WTC11 (cell line): ENCODE results near the gene SLC9A7. TPM values are rescaled to one million over a fixed set of nuclear protein-coding genes. Genes with fewer than 3 reads are reported as not detected.

Experiments
- ATAC-seq: fragments of 200-7000 bp; cut with Tn5 transposase; 2 replicates; pipeline ENCODE4 v1.10.0; 2021; ENCODE audit warnings: mild to moderate bottlenecking, moderate library complexity
- CTCF ChIA-PET: fragments of 300-600 bp; sonication (Branson Sonifier 250); formaldehyde crosslinking; loops from one replicate; lab custom pipeline; 2021; ENCODE audit warnings: antibody characterized with exemption; lab: Charles Lee
- POLR2A ChIA-PET: fragments of 350-600 bp; sonication (Branson Sonifier 250); formaldehyde crosslinking; loops from one replicate; lab custom pipeline; 2021; ENCODE audit warnings: antibody characterized with exemption; lab: Charles Lee
- DNase-seq: peaks from one replicate; pipeline ENCODE4 v3.0.0; 2021; ENCODE audit warnings: low spot score
- H3K27ac Mint-ChIP-seq: 2 replicates; pipeline ENCODE4 v1.8.0; 2021; ENCODE audit warnings: mixed read lengths
- H3K27me3 Mint-ChIP-seq: 2 replicates; pipeline ENCODE4 v1.8.0; 2021; ENCODE audit warnings: low read depth, mild to moderate bottlenecking, moderate library complexity, mixed read lengths
- H3K36me3 Mint-ChIP-seq: 2 replicates; pipeline ENCODE4 v1.8.0; 2021; ENCODE audit warnings: mixed read lengths
- H3K4me1 Mint-ChIP-seq: 2 replicates; pipeline ENCODE4 v1.8.0; 2022; ENCODE audit warnings: mixed read lengths
- H3K4me3 Mint-ChIP-seq: 2 replicates; pipeline ENCODE4 v1.8.0; 2021; ENCODE audit warnings: mild to moderate bottlenecking, moderate library complexity, mixed read lengths
- H3K9me3 Mint-ChIP-seq: 2 replicates; pipeline ENCODE4 v1.8.0; 2021; ENCODE audit warnings: mixed read lengths
- ELF4 ChIP-seq: sonication (generic); formaldehyde crosslinking; IDR thresholded peaks from 2 replicates; pipeline ENCODE4 v1.8.1; 2022; ENCODE audit warnings: low read depth, mild to moderate bottlenecking, moderate library complexity, missing genetic modification reagents
- HMGA2 ChIP-seq: fragments of 250-450 bp; sonication (Bioruptor Pico); IDR thresholded peaks from 2 replicates; pipeline ENCODE4 v1.4.0; 2021; ENCODE audit warnings: mild to moderate bottlenecking, moderate library complexity
- IRF2 ChIP-seq: sonication (generic); formaldehyde crosslinking; IDR thresholded peaks from 2 replicates; pipeline ENCODE4 v1.8.0; 2022; ENCODE audit warnings: low read depth, missing genetic modification reagents, borderline replicate concordance
- JAZF1 ChIP-seq: fragments of 250-450 bp; sonication (Bioruptor Pico); IDR thresholded peaks from 2 replicates; pipeline ENCODE4 v1.9.0; 2021; ENCODE audit warnings: moderate library complexity, mild to moderate bottlenecking, inconsistent platforms
- KAT7 ChIP-seq: sonication (generic); formaldehyde crosslinking; IDR thresholded peaks from 2 replicates; pipeline ENCODE4 v1.8.1; 2023; ENCODE audit warnings: missing genetic modification reagents, mild to moderate bottlenecking, borderline replicate concordance
- MYBL2 ChIP-seq: sonication (generic); formaldehyde crosslinking; IDR thresholded peaks from 2 replicates; pipeline ENCODE4 v1.8.1; 2023; ENCODE audit warnings: mild to moderate bottlenecking, moderate library complexity, missing genetic modification reagents
- NFE2L1 ChIP-seq: sonication (generic); formaldehyde crosslinking; IDR thresholded peaks from 2 replicates; pipeline ENCODE4 v1.8.1; 2023; ENCODE audit warnings: missing genetic modification reagents
- NFYB ChIP-seq: sonication (generic); formaldehyde crosslinking; conservative IDR thresholded peaks from 2 replicates; pipeline ENCODE4 v1.8.0; 2022; ENCODE audit warnings: low read depth, missing genetic modification reagents
- NR1H2 ChIP-seq: sonication (generic); formaldehyde crosslinking; IDR thresholded peaks from 2 replicates; pipeline ENCODE4 v1.9.0; 2021; ENCODE audit warnings: mild to moderate bottlenecking, moderate library complexity, missing genetic modification reagents
- NR3C1 ChIP-seq: sonication (generic); formaldehyde crosslinking; conservative IDR thresholded peaks from 2 replicates; pipeline ENCODE4 v1.8.1; 2023; ENCODE audit warnings: low read depth, mild to moderate bottlenecking, missing genetic modification reagents
- PRRX2 ChIP-seq: fragments of 250-450 bp; sonication (Bioruptor Pico); IDR thresholded peaks from 2 replicates; pipeline ENCODE4 v1.8.0; 2021; ENCODE audit warnings: mild to moderate bottlenecking
- SMAD3 ChIP-seq: sonication (generic); formaldehyde crosslinking; IDR thresholded peaks from 2 replicates; pipeline ENCODE4 v1.8.0; 2022; ENCODE audit warnings: missing genetic modification reagents, mild to moderate bottlenecking, borderline replicate concordance
- SP1 ChIP-seq: sonication (generic); formaldehyde crosslinking; conservative IDR thresholded peaks from 2 replicates; pipeline ENCODE4 v1.8.1; 2022; ENCODE audit warnings: missing genetic modification reagents
- TCF7 ChIP-seq: sonication (generic); formaldehyde crosslinking; IDR thresholded peaks from 2 replicates; pipeline ENCODE4 v1.8.0; 2022; ENCODE audit warnings: mild to moderate bottlenecking, low read depth, missing genetic modification reagents, moderate library complexity
- TEAD1 ChIP-seq: sonication (generic); formaldehyde crosslinking; IDR thresholded peaks from 2 replicates; pipeline ENCODE4 v1.8.0; 2022; ENCODE audit warnings: mild to moderate bottlenecking, missing genetic modification reagents
- ZNF121 ChIP-seq: sonication (generic); formaldehyde crosslinking; IDR thresholded peaks from 2 replicates; pipeline ENCODE4 v1.8.0; 2023; ENCODE audit warnings: missing genetic modification reagents
- ZNF219 ChIP-seq: sonication (generic); formaldehyde crosslinking; IDR thresholded peaks from 2 replicates; pipeline ENCODE4 v1.8.0; 2023; ENCODE audit warnings: missing genetic modification reagents, mild to moderate bottlenecking, borderline replicate concordance
- ZNF396 ChIP-seq: fragments of 250-450 bp; sonication (Bioruptor Pico); IDR thresholded peaks from 2 replicates; pipeline ENCODE4 v1.8.0; 2021; ENCODE audit warnings: mild to moderate bottlenecking, moderate library complexity, borderline replicate concordance
- total RNA-seq: library from RNA; stranded (reverse); gene quantifications from 3 replicates; pipeline ENCODE4 v1.2.3, GENCODE V29; 2021
- TF ChIP-seq, protein P1 (sequence below): sonication (generic); formaldehyde crosslinking; IDR thresholded peaks from 2 replicates; pipeline ENCODE4 v1.8.1; 2023; ENCODE audit warnings: mild to moderate bottlenecking, missing genetic modification reagents, borderline replicate concordance
- TF ChIP-seq, protein P2 (sequence below): sonication (generic); formaldehyde crosslinking; conservative IDR thresholded peaks from 2 replicates; pipeline ENCODE4 v1.8.1; 2023; ENCODE audit warnings: mild to moderate bottlenecking, low read depth, missing genetic modification reagents, moderate library complexity
- TF ChIP-seq, protein P3 (sequence below): sonication (generic); formaldehyde crosslinking; IDR thresholded peaks from 2 replicates; pipeline ENCODE4 v1.8.0; 2022; ENCODE audit warnings: missing genetic modification reagents
- TF ChIP-seq, protein P4 (sequence below): fragments of 250-450 bp; sonication (Bioruptor Pico); IDR thresholded peaks from 2 replicates; pipeline ENCODE4 v1.9.0; 2021; ENCODE audit warnings: moderate library complexity, mild to moderate bottlenecking, inconsistent platforms, borderline replicate concordance
- TF ChIP-seq, protein P5 (sequence below): sonication (generic); formaldehyde crosslinking; IDR thresholded peaks from 2 replicates; pipeline ENCODE4 v1.8.0; 2022; ENCODE audit warnings: mild to moderate bottlenecking, missing genetic modification reagents

The SLC9A7 gene
- total RNA-seq, 1 experiment from 2014 or later: 18.0 TPM

DNA sequence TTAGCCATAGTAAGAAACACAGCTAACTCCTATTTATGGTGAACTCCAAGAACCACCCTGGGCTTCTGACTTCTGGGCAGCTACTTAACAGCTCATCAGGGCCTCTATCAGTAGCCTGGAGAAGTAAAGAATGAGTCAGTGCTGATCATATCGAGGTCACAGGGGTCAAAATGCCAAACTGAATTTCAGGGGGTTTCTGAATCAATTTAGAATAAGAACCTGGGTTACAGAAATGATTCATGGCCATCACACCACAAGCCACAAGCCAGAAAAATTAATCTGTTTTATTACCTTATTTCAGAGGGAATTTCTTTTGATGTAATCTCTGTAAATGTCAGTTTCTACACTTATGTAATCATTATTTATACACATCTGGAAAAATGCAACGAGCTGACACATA is 121.0 kb downstream of the SLC9A7 start:
- ATAC-seq: no peak
- no peaks in the 10 kb centered on the region for H3K27me3 Mint-ChIP-seq
- H3K4me1 Mint-ChIP-seq: no peaks in the 10 kb centered on the region
- no peaks in the 10 kb centered on the region for H3K9me3 Mint-ChIP-seq
- peaks cover 7% of the 10 kb centered on the region for H3K36me3 Mint-ChIP-seq
- no peak overlapping the region for H3K4me3 Mint-ChIP-seq
- CTCF ChIA-PET: no interaction called here
- POLR2A ChIA-PET: no interaction called here
- H3K27ac Mint-ChIP-seq: no peak overlapping the region
- TF ChIP-seq MYBL2 (no peak), JAZF1 (no peak), TCF7 (CRISPR knock-in tag) (no peak), NR3C1 (CRISPR knock-in tag) (no peak), PRRX2 (CRISPR knock-in tag) (no peak), ZNF219 (CRISPR knock-in tag) (no peak)
- TF ChIP-seq, protein P1, sequence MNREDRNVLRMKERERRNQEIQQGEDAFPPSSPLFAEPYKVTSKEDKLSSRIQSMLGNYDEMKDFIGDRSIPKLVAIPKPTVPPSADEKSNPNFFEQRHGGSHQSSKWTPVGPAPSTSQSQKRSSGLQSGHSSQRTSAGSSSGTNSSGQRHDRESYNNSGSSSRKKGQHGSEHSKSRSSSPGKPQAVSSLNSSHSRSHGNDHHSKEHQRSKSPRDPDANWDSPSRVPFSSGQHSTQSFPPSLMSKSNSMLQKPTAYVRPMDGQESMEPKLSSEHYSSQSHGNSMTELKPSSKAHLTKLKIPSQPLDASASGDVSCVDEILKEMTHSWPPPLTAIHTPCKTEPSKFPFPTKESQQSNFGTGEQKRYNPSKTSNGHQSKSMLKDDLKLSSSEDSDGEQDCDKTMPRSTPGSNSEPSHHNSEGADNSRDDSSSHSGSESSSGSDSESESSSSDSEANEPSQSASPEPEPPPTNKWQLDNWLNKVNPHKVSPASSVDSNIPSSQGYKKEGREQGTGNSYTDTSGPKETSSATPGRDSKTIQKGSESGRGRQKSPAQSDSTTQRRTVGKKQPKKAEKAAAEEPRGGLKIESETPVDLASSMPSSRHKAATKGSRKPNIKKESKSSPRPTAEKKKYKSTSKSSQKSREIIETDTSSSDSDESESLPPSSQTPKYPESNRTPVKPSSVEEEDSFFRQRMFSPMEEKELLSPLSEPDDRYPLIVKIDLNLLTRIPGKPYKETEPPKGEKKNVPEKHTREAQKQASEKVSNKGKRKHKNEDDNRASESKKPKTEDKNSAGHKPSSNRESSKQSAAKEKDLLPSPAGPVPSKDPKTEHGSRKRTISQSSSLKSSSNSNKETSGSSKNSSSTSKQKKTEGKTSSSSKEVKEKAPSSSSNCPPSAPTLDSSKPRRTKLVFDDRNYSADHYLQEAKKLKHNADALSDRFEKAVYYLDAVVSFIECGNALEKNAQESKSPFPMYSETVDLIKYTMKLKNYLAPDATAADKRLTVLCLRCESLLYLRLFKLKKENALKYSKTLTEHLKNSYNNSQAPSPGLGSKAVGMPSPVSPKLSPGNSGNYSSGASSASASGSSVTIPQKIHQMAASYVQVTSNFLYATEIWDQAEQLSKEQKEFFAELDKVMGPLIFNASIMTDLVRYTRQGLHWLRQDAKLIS: no peak
- TF ChIP-seq, protein P2, sequence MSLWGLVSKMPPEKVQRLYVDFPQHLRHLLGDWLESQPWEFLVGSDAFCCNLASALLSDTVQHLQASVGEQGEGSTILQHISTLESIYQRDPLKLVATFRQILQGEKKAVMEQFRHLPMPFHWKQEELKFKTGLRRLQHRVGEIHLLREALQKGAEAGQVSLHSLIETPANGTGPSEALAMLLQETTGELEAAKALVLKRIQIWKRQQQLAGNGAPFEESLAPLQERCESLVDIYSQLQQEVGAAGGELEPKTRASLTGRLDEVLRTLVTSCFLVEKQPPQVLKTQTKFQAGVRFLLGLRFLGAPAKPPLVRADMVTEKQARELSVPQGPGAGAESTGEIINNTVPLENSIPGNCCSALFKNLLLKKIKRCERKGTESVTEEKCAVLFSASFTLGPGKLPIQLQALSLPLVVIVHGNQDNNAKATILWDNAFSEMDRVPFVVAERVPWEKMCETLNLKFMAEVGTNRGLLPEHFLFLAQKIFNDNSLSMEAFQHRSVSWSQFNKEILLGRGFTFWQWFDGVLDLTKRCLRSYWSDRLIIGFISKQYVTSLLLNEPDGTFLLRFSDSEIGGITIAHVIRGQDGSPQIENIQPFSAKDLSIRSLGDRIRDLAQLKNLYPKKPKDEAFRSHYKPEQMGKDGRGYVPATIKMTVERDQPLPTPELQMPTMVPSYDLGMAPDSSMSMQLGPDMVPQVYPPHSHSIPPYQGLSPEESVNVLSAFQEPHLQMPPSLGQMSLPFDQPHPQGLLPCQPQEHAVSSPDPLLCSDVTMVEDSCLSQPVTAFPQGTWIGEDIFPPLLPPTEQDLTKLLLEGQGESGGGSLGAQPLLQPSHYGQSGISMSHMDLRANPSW (CRISPR knock-in tag): no peak
- no peak for DNase-seq

DNA sequence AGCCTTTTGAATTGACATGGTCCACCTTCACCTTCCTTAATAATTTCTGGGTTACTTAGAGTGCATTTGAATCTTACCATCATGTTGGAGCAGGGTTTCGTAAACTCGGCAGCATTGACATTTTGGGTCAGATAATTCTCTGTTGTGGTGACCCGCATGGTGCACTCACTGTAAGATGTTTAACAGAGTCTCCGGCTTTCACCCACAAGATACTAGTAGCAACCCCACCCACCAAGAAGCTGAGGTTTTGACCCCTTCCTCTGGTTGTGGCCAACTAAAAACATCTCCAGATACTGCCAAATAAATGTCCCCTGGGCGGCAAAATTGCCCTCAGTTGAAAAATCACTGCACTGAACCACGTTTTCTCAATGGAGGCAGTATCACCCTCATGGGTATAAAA is 122.7 kb downstream of the SLC9A7 start:
- Mint-ChIP-seq H3K27ac (no peak overlapping the region), H3K4me1 (no peaks in the 10 kb centered on the region), H3K36me3 (peaks cover 13% of the 10 kb centered on the region), H3K9me3 (no peaks in the 10 kb centered on the region), H3K4me3 (no peak overlapping the region), H3K27me3 (no peaks in the 10 kb centered on the region)
- DNase-seq: no peak
- CTCF ChIA-PET: no interaction called here
- POLR2A ChIA-PET: no interaction called here
- no peak for TF ChIP-seq NR1H2 (CRISPR knock-in tag)
- TF ChIP-seq ZNF121 (CRISPR knock-in tag): no peak
- TF ChIP-seq NFYB (CRISPR knock-in tag): no peak
- TF ChIP-seq IRF2: no peak
- TF ChIP-seq, protein P3, sequence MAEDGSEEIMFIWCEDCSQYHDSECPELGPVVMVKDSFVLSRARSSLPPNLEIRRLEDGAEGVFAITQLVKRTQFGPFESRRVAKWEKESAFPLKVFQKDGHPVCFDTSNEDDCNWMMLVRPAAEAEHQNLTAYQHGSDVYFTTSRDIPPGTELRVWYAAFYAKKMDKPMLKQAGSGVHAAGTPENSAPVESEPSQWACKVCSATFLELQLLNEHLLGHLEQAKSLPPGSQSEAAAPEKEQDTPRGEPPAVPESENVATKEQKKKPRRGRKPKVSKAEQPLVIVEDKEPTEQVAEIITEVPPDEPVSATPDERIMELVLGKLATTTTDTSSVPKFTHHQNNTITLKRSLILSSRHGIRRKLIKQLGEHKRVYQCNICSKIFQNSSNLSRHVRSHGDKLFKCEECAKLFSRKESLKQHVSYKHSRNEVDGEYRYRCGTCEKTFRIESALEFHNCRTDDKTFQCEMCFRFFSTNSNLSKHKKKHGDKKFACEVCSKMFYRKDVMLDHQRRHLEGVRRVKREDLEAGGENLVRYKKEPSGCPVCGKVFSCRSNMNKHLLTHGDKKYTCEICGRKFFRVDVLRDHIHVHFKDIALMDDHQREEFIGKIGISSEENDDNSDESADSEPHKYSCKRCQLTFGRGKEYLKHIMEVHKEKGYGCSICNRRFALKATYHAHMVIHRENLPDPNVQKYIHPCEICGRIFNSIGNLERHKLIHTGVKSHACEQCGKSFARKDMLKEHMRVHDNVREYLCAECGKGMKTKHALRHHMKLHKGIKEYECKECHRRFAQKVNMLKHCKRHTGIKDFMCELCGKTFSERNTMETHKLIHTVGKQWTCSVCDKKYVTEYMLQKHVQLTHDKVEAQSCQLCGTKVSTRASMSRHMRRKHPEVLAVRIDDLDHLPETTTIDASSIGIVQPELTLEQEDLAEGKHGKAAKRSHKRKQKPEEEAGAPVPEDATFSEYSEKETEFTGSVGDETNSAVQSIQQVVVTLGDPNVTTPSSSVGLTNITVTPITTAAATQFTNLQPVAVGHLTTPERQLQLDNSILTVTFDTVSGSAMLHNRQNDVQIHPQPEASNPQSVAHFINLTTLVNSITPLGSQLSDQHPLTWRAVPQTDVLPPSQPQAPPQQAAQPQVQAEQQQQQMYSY (CRISPR knock-in tag): no peak
- TF ChIP-seq, protein P4, sequence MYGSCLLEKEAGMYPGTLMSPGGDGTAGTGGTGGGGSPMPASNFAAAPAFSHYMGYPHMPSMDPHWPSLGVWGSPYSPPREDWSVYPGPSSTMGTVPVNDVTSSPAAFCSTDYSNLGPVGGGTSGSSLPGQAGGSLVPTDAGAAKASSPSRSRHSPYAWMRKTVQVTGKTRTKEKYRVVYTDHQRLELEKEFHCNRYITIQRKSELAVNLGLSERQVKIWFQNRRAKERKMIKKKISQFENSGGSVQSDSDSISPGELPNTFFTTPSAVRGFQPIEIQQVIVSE (CRISPR knock-in tag): no peak
- TF ChIP-seq HMGA2: no peak
- TF ChIP-seq, protein P5, sequence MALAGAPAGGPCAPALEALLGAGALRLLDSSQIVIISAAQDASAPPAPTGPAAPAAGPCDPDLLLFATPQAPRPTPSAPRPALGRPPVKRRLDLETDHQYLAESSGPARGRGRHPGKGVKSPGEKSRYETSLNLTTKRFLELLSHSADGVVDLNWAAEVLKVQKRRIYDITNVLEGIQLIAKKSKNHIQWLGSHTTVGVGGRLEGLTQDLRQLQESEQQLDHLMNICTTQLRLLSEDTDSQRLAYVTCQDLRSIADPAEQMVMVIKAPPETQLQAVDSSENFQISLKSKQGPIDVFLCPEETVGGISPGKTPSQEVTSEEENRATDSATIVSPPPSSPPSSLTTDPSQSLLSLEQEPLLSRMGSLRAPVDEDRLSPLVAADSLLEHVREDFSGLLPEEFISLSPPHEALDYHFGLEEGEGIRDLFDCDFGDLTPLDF (CRISPR knock-in tag): no peak
- TF ChIP-seq NR3C1 (CRISPR knock-in tag): no peak
- no peak for TF ChIP-seq NFE2L1 (CRISPR knock-in tag)
- no peak for TF ChIP-seq SP1
- TF ChIP-seq TEAD1: no peak
- no peak for TF ChIP-seq SMAD3 (CRISPR knock-in tag)
- no peak for TF ChIP-seq ZNF219 (CRISPR knock-in tag)
- TF ChIP-seq KAT7 (CRISPR knock-in tag): no peak
- no peak for TF ChIP-seq ZNF396 (CRISPR knock-in tag)
- TF ChIP-seq ELF4 (CRISPR knock-in tag): no peak
- TF ChIP-seq, all 79 proteins: peak for 0
- no peak for ATAC-seq
